K562 treated with DMSO at 1 percent for 24 hours (cell line): ENCODE data around the gene MPO. TPM values are rescaled to one million over a fixed set of nuclear protein-coding genes. Genes with fewer than 3 reads are reported as not detected.

Experiments used
- total RNA-seq: library from RNA; unstranded; fragments of 300-600 nt; gene quantifications from 2 replicates; pipeline ENCODE4 v1.2.3, GENCODE V29; 2022; ENCODE audit warnings: low read depth; ENCODE audit not compliant: insufficient read depth

The MPO gene, protein sequence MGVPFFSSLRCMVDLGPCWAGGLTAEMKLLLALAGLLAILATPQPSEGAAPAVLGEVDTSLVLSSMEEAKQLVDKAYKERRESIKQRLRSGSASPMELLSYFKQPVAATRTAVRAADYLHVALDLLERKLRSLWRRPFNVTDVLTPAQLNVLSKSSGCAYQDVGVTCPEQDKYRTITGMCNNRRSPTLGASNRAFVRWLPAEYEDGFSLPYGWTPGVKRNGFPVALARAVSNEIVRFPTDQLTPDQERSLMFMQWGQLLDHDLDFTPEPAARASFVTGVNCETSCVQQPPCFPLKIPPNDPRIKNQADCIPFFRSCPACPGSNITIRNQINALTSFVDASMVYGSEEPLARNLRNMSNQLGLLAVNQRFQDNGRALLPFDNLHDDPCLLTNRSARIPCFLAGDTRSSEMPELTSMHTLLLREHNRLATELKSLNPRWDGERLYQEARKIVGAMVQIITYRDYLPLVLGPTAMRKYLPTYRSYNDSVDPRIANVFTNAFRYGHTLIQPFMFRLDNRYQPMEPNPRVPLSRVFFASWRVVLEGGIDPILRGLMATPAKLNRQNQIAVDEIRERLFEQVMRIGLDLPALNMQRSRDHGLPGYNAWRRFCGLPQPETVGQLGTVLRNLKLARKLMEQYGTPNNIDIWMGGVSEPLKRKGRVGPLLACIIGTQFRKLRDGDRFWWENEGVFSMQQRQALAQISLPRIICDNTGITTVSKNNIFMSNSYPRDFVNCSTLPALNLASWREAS
- total RNA-seq = not detected in 2 replicates

GRCh38 chr17:58280480-58281217 is at the start of gene MPO:
MPO (minus strand) TSS chr17:58280935; CDS start chr17:58280758, 177 bp downstream.

DNA sequence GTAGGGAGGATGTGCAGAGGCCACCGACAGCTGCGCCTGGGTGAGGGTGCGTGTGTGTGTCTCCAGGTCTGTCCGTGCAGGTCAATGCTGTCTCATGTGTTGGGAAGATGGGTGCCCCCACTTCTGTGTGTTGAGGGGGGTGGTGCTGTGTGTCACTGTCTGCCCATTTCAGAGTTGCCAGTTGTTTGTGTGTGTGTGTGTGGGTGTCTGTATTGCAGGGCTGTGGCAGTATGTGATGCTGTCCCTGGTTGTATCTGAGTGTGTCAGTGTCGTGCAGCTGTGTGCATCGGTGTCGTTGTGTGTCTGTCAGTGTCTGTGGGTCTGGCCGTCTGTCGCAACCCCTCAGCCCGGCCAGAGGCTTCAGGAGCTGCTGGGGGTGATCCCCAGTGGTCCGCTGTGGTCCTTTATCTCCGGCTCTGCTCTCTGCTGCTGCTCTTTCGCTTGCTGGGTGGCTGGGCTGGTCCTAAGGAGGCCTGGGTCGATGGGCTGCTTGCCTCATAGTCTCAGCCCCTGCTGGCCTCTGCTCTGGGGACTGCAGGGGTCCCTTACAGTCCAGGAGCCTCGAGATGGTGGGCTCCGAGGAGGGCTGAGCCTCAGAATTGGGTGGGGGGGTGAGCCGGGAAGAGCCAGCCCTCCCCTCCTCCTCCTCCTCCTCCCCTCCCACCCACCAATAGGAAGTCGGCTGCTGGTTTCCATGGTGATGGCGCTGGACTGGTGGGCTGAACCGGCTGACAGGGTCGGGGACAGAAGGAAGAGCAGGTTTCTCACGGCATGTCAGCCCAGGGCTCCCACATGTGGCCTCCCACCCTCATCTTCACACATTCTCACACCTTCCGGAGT is 47.7 kb upstream of the MPO start, which contains the start of gene TSPOAP1:
TSS of gene TSPOAP1 (minus strand) at position 601 of the 840 bp plus-strand sequence. CDS start 875 bp downstream, outside the sequence.

DNA sequence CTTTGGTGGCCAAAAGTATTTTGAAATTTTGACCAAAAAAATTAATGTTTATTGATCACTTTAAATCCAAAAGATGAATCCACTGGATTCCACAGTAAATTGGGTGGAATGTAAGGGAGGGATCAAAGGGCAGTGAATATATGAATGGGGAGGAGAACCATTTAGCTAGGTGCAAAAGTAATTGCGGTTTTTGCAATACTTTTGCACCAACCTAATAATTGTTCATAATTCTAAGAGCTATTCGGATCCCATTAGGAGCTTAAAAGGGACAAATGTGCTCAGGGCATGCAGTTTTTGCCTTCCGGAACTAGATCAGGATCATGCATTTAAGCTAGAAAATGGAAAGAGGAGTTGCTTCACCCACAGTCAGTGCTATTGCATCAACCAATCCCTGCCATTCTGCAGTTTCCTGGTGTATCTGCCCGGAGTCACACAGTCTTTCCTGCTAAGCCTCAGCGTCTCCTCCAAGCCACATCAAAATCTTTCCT is 42.5 kb downstream of the MPO start, which contains the start of gene LPO:
TSS of gene LPO (plus strand) at position 438 of the 488 bp plus-strand sequence. CDS start 4,396 bp downstream, outside the sequence.

Other genes with a start within 250 kb of the MPO start
- 18.2 and 22.0 TPM in 2 replicates for gene DYNLL2, start 197.5 kb downstream of the MPO start, total RNA-seq
- gene OR4D1, start 132.6 kb downstream of the MPO start, total RNA-seq = not detected in 2 replicates
- gene OR4D2, start 114.0 kb downstream of the MPO start, total RNA-seq = not detected in 2 replicates
- 0.24 and 0.60 TPM in 2 replicates for gene EPX, start 88.2 kb downstream of the MPO start, total RNA-seq
- 23.0 and 25.9 TPM in 2 replicates for gene MKS1, start 61.7 kb downstream of the MPO start, total RNA-seq
- gene LPO, start 42.4 kb downstream of the MPO start, total RNA-seq = 0.90 and 0.97 TPM in 2 replicates
- gene TSPOAP1, start 47.9 kb upstream of the MPO start, total RNA-seq = 2.0 and 3.1 TPM in 2 replicates
- 71.2 and 71.3 TPM in 2 replicates for gene SUPT4H1, start 71.3 kb upstream of the MPO start, total RNA-seq
- gene RNF43, start 136.6 kb upstream of the MPO start, total RNA-seq = 3.6 and 4.8 TPM in 2 replicates
- gene HSF5, start 207.5 kb upstream of the MPO start, total RNA-seq = not detected in 2 replicates
- 16.3 and 19.4 TPM in 2 replicates for gene MTMR4, start 233.7 kb upstream of the MPO start, total RNA-seq